HG02759 (cell line): ENCODE data around the gene THAP6.
"Not testable (repeated sequence)": the region's sequence is repeated elsewhere in the genome, so short reads cannot be mapped to it uniquely, and the experiment has no call there.

Experiments used
- ATAC-seq: cut with Tn5 transposase; IDR thresholded peaks from one replicate; pipeline ENCODE4 v1.9.1; 2021; ENCODE audit warnings: mild to moderate bottlenecking, moderate library complexity; ENCODE audit not compliant: unreplicated experiment

THAP6 gene, protein sequence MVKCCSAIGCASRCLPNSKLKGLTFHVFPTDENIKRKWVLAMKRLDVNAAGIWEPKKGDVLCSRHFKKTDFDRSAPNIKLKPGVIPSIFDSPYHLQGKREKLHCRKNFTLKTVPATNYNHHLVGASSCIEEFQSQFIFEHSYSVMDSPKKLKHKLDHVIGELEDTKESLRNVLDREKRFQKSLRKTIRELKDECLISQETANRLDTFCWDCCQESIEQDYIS

DNA sequence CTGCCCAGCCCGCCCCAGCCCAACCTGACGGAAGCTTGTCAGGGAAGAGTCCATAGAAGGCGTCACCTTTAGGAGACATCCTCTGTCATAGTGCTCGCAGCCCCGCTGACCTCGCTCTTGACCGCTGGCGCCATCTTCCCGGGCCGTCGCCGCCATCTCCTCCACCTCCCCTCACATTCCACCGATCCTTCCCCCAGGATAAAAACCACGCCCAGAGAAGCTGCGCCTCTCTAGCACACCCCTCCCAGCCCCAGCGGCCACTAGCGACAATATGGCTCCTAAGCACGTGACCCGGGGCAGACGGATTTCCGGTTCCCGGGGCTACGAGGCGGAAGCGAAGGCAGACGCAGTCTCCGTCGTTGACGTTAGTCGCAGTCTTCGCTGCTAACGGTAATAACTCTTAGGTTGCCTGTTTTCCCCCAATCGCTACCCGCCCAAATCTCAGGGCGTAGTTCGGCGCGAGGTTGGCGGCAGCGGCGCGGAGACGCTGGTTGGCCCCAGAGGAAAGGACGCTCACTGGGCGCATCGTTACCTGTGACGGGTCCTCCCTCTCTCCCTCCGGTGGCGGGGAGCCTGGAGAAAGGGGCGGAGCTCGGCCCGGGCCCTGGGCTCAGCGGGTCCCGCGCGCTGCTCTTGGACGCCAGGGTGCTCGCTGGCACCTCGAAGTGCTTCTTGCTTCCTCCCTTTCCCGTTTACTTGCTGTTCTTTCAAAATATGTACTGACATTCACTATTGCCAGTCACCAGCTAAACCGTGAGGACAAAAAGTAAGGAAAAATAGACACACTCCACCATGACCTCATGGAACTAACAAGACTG lies at the start of gene THAP6, which contains the start of gene RCHY1:
Gene THAP6 (plus strand): TSS at position 343 of the 818 bp plus-strand sequence. CDS start 980 bp downstream, outside the sequence.
Gene RCHY1 (minus strand): TSS at position 273 of the 818 bp plus-strand sequence. CDS start 117 bp downstream, at position 156.
- ATAC-seq, result peak; percentile 94

DNA sequence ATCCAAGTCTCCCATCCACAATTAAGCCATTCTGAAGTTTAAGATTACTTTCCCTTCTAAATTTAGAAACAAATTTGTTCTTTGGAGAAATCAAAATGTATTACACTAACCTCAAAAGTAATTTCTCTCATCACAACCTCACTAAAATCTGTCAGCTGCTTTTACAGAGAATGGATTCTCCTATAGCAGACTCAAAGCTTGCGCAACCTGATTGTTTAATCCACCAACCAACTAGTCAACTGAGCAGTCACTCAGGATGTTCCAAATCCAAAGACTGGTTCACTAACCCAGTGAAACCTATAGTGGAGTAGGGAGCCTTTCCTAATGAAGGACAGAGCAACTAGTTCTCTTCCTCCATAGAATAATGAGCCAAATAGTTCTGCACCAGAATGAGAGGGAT lies 44.4 kb upstream of the THAP6 start:
- no peak for ATAC-seq

DNA sequence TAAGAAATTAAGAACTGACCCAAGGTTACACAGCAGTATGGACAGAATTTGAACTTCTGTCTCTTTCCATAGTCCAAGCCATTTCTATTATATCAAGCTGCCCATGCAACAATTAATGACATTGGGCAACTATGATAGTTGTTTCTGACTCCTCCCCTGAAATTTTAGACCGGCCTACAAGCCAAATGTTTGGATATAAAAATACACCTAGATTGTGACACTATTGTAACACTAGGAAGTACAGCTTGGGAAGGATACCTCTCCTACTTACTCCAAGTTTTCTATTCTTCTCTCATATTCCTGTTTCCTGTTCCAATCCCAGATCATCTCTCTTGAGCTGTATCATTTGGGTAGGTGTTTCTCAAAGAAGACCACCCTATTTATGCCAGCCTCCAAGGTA lies 43.5 kb upstream of the THAP6 start:
- no peak for ATAC-seq

DNA sequence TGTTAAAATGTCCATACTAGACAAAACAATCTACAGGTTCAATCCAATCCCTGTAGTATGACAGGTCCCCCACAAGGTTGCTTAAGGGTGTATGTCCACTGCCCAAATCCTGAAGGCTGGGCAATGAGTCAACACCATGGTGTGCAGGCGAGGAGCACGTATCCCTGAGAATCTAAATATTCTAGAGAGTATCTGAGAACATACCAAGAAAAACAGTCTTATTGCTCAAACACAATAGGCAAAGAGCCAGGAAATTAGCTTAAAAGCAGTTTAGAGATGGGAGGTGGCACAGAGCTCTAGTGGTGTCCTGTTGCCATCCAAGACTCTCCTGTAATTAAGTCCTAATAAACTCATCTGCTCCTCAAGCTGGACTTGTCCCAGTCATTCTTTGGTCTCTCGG lies 37.1 kb upstream of the THAP6 start:
- no peak for ATAC-seq

DNA sequence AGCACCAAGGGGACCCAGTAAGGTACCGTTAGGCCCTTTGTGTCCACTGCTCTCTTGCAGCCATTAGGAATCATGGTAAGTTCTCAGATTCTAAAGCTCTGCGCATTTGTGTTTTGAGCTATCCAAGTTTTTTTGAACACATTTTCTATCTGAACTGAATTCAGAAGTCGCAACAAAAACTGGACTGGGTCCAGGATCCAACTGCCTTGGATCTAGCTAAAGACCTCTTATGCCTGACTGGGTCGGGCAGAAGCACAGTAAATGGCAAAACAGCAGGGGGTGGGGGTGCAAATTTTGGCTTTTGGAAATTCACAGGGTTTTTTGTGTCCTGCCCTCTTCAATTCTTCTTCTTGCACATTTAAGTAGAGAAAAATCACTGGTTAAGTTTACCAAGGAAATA lies 30.1 kb upstream of the THAP6 start:
- no peak for ATAC-seq

DNA sequence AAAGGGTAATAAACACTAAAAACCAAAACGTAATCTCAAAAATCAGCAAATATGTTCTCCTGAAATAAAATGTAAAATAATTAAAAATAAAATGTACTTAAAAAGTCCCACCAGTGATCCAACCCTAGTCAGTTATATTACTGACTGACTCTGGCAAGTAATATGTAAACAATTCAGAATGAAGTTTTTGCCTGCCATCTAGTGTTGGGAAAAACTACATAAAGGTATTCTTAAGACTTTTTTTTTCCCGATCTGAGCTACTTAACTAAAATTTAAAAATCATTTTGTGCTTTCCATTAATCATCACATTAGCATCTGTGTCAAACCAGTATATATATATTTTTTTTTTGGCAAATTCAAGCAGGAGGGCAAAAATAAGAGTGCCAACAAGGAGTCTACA lies 24.1 kb upstream of the THAP6 start:
- ATAC-seq, result no peak

DNA sequence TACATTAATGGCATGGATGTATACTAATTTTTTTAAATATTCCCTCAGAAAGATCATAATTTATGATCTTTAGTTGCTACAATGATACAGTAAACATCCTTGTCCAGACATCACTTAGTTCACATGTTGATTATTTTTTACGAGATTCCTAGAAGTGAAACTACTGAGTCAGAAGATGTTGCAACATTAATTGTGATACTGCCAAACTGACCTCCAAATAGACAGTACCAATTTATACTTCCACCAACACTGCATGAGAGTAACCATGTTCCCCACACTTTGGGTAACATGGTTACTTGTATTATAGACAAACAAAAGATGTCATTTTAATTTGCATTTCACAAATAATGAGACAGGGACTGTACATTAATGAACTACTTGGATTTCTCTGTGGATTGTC lies 19.7 kb upstream of the THAP6 start:
- no peak for ATAC-seq

DNA sequence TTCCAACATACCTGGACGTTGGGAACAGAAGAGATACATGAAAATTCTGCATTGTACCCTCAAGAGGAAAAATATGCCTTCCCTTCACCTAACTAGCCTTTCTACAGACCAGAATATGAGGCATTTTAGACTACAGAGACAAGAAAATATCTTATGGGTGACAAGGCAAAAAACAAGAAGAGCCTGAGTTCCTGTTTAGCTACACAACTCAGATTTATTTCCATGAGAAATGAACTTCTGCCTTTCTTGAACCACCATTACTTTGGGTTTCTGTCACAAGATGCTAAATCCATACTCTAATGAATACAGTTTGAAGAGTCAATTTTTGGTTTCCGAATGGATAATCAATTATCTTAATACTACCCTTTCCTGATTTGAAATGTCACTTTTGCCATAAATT lies 18.8 kb upstream of the THAP6 start:
- no peak for ATAC-seq

DNA sequence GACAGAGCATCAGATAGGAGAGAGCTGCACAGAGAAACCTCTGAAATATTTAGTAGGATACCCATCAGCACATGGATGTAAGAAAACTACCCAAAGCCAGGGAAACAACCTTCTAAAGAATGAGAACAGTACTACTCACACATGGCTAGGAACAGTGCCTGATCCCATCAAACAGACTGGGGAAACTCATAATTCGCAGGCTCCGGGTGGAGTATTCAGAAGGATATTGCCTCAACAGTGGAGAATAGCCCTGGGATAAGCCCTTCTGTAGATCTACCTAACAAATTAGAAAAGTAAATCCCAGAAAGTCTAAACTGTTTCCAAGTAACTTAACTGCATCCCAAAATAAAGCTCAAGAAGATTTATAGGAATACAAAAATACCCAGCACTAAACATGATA lies 17.9 kb upstream of the THAP6 start:
- no peak for ATAC-seq

DNA sequence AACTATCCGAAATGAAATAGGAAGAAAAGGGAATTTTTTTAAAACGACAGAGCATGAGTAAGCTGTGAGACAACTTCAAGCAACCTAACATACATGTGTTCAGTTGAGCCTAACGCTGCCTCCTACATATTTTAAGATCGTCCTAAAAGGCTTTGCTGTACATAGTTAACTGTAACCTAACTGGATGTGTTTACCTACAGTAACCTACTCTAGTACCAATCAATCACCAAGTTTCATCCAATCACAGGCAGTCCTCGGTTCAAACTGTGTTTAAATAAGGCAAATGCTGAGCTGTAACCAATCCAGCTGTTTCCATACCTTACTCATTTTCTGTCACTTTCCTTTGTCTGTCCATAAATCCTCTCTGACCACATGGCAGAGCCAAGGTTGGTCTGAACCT lies 17.1 kb upstream of the THAP6 start:
- ATAC-seq, result no peak

DNA sequence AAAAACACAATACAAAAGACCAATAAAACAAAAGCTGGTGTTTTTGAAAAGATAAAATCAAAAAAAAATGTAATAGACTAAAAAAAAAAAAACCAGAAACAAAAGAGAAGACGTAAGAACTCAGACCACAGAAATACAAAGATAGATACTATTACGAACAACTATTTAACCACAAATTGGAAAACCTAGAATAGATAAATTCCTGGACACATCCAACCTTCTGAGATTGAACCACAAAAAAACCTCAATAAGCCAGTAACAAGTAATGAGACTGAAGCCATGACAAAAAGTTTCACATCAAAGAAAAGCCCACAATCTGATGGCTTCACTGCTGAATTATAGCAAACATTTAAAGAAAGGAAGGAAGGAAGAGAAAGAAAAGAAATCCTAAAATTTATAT lies 16.2 kb upstream of the THAP6 start:
- no peak for ATAC-seq

DNA sequence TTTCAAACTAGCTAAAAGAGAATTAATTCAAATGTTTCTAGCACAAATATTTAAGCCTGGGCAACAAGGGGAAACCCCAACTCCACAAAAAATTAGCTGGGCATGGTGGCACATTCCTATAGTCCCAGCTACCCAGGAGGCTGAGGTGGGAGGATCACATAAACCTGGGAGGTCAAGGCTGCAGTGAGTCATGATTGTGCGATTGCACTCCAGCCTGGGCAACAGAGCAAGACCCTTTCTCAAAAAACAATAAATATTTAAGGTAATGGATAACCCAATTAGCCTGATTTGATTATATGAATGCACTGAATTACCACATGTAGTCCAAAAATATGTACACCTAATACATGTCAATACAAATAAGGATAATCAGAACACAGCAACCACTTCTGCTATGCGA lies 14.4 kb upstream of the THAP6 start:
- ATAC-seq, result no peak

DNA sequence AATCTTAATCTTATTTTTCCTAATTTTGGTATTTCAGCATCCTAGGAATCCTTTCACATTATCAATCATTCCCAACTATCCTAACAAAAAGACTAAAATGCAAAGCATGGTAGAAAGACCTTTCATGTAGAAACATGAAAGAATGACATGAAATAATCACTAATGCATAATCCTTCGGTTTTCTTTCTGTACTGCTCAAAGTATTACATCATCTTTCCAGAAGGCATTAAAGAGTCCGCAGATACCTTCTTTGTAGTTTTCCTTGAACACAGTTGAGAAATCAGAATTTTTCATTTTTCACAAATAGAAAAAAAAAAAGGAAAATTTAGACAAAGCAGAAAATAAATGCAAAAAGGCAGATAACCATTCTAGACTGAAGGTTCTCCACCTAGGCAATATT lies 11.6 kb upstream of the THAP6 start:
- no peak for ATAC-seq

DNA sequence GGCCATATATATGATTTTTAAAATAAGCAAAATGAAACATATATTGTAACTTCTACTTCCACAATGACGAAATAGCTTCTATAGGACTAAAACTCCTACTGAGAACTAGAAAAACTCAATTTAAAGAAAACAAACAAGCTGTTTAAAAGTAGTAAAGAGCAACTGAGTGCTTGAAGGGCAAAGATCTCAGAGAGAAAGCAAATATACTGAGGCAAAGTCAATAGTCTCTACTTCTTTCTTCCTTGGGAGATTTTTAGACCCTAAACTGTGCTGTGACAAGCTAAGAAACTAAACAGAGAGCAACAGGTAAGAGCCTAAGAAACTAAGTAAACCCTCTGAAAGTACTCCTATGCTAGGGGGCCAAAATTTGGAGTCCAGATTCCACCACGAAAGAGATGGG lies 8.6 kb upstream of the THAP6 start:
- no peak for ATAC-seq

DNA sequence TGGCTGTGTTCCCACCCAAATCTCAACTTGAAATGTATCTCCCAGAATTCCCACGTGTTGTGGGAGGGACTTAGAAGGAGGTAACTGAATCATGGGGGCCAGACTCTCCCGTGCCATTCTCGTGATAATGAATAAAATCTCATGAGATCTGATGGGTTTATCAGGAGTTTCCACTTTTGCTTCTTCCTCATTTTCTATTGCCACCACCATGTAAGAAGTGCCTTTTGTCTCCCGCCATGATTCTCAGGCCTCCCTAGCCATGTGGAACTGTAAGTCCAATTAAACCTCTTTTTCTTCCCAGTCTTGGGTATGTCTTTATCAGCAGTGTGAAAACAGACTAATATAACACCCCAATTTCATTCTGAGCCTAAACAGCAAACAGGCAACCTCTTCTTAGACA lies 4.7 kb upstream of the THAP6 start:
- not testable (repeated sequence) for ATAC-seq

DNA sequence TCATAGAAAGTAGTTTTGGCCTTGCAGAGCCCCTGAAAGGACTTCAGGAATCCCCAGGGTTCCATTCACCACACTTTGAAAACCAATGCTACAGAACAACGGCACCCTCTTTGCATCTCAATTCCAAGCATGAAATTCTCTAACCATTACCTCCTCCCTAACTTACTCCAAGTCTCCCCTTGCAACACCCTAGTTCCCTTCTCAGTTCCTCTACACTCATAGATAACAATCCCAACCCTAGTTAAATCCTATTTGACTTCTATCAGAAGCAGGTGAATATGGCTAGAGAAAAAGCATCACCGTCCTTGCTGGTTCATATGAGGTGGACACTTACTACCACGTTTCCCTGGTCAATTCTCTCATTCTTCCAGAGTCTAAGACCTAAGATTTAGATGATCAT lies 2.4 kb upstream of the THAP6 start:
- no peak for ATAC-seq

DNA sequence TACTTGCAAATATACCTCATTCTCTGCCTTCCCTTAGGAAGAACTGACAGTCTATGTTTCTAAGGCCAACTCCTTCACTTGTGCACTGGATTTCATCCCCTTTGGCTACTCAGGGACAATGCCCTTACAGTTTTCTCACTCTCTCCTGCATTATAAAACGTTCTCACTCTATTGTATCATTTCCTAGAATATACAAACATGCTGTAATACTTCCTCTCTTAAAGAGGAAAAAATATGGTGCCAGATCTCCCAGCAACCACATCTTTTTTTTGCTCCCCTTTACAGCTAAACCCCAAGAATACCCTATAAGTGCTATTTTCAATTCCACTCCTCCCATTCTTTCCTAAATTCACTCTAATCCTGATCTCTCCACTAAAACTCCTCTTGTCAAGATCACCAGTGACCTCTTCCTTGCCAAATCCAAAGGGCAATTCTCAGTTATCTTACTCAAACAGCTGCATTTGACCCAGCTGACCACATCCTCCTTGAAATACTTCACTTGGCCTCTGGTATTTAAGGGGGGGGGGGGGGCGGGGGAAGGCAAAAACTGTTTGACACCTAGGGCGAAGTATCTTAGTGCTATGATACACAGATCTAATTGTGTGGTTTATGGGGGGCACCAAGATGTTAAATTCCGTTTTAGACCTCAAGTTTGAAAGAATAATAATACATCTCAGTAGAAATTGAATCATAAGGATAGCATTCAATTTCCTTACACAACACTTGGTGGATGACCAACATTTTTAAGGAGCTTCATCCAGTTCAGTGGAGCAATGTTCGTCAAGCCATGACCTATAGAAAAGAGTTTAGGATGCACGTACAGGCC lies 1.7 kb upstream of the THAP6 start:
- ATAC-seq, result no peak

DNA sequence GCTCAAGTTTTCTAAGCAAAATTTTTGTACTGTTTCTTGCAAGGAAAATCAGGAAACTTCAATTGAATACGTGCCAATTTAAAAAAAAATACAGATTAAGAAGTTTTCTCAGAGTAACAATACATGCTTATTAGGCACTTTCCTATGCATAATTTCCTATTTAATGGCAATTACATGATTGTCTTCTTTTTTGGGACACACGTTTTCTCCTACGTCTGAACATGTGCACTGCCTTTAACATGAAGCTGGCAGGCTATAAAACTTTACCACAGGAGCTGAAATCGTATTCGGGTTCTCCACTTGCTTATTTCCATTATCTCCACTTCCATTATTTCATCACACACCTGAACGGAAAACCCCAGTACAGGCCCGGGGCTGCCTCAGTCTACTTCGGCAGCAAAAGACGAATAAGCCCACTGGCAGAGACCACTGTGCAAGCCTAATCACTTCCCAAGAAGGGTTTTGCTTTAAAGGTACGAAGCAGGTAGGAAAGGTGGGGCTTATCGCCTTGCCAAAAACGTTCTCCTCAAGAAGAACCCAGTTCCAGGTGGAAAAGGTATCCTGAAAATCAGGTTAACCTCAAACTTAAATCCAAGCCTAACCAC lies 645 bp upstream of the THAP6 start:
- no peak for ATAC-seq

DNA sequence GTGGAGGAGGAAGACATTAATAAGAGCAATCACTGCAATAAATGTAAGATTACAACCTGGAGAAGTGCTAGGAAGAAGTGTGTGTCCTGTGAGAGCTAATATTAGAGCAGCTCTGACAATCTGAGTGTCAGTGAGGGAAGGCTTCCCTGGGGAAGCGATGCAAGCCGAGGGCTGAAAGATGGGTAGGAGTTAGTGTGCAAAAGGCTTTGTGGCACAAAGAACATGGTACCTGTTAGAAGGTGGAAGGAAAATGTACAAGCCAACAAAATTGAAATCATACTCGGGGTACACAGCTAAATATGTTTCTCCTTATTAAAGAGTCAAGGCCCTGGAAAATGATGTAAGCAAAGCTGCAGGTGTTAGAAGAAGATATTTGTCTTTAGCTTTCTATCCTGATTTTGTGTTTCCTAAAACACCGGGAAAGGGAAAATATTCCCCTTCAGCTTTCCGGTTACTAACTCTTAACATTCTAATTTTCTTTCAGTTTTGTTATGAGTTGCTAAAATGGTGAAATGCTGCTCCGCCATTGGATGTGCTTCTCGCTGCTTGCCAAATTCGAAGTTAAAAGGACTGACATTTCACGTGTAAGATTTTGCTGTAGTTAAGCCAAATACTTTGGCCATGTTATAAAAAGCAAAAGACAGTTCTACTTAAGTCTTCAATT lies 808 bp downstream of the THAP6 start:
- peak; percentile 2 for ATAC-seq

DNA sequence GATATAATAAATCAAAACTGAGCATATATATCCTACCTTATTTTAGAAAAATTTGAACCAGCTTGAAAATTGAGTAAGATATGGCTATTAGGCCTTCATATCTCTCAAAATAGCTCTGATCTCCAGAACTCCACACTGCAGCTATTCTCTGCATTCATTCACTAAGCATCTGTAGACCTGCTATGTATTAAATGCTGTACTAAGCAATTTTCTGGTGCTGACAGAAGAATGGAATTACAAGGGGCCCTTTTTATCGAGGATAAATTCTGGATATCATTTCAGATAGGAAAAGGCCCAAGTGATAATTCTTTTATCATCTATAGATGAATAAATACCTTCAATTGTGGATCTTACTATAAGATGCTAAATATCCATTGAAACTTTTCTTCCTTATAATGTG lies 1.9 kb downstream of the THAP6 start:
- no peak for ATAC-seq

DNA sequence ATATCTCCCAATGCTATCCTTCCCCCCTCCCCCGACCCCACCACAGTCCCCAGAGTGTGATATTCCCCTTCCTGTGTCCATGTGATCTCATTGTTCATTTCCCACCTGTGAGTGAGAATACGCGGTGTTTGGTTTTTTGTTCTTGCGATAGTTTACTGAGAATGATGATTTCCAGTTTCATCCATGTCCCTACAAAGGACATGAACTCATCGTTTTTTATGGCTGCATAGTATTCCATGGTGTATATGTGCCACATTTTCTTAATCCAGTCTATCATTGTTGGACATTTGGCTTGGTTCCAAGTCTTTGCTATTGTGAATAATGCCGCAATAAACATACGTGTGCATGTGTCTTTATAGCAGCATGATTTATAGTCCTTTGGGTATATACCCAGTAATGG lies 5.2 kb downstream of the THAP6 start:
- not testable (repeated sequence) for ATAC-seq
